Activated naive CD8-positive, alpha-beta T cell (primary cell): ENCODE measurements around the gene CACNA2D1.

Experiments used
- H3K27ac Mint-ChIP-seq: one replicate; pipeline ENCODE4 v1.8.0; 2021; ENCODE audit warnings: mixed read lengths
- H3K27me3 Mint-ChIP-seq: one replicate; pipeline ENCODE4 v1.8.0; 2021; ENCODE audit warnings: mixed read lengths
- H3K36me3 Mint-ChIP-seq: one replicate; pipeline ENCODE4 v1.8.0; 2021; ENCODE audit warnings: mixed read lengths
- H3K4me1 Mint-ChIP-seq: one replicate; pipeline ENCODE4 v1.8.0; 2021; ENCODE audit warnings: low read depth, mixed read lengths
- H3K4me3 Mint-ChIP-seq: one replicate; pipeline ENCODE4 v1.8.0; 2021; ENCODE audit warnings: mild to moderate bottlenecking, mixed read lengths
- H3K9me3 Mint-ChIP-seq: one replicate; pipeline ENCODE4 v1.8.0; 2021; ENCODE audit warnings: low read depth, mixed read lengths

CACNA2D1 gene

DNA sequence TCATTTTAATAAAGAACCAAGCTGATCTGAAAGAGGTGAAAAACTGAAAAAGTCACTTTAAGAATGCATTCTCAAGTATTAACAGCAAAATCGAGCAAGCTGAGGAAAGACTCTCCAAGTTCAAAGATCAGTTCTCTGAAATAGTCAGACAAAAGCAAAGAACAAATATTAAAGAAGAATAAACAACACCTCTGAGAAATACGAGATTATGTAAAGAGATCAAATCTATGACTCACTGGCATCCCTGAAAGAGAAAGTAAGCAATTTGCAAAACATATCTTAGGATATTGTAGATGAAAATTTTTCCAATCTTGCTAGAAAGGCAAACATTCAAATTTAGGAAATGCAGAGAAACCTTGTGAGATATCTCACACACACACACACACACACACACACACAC lies 535.4 kb downstream of the CACNA2D1 start:
- Mint-ChIP-seq H3K27ac (no peak overlapping the region), H3K27me3 (no peaks in the 10 kb centered on the region), H3K9me3 (no peaks in the 10 kb centered on the region), H3K36me3 (no peaks in the 10 kb centered on the region), H3K4me1 (no peaks in the 10 kb centered on the region), H3K4me3 (no peak overlapping the region)

DNA sequence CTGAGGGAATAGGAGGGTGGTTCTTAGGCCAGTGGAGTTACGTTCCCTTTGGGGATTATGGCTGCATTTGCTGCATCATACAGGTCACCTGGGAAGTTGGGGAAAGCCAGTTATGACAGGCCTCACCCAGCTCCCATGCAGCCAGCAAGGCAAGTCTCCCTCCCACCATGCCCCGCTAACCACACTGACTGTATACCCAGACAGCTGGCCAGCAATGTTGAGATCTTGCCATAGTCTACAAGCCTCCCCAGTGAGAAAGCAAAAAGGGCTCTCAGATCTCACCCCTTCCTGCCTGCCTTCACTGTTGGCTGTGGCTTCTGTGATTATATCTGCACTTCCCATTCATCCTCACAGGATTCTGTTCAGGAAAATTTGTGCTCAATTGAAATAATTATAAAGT lies 540.5 kb downstream of the CACNA2D1 start:
- no peaks in the 10 kb centered on the region for H3K9me3 Mint-ChIP-seq
- H3K27me3 Mint-ChIP-seq = no peaks in the 10 kb centered on the region
- no peaks in the 10 kb centered on the region for H3K4me1 Mint-ChIP-seq
- H3K36me3 Mint-ChIP-seq = no peaks in the 10 kb centered on the region
- no peak overlapping the region for H3K27ac Mint-ChIP-seq
- H3K4me3 Mint-ChIP-seq = no peak overlapping the region

DNA sequence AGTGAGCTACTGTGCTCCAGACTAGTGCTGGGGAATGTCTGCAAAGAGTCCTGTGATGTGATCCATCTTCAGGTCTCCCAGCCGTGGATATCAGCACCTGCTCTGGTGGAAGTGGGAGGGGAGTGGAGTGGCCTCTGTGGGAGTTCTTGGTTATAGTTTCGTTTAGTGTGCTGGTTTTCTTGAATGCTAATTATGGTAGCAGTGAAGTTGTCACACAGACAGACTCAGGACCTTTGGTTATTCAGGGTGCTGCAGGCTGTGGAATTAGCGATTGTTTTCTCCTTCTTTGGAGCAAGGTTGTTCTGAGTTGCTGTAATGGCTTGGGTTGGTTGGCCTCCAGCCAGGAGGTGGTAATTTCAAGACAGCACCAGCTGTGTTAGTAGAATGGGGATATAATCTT lies 541.0 kb downstream of the CACNA2D1 start:
- H3K9me3 Mint-ChIP-seq = no peaks in the 10 kb centered on the region
- no peaks in the 10 kb centered on the region for H3K36me3 Mint-ChIP-seq
- no peak overlapping the region for H3K4me3 Mint-ChIP-seq
- no peaks in the 10 kb centered on the region for H3K27me3 Mint-ChIP-seq
- H3K4me1 Mint-ChIP-seq = no peaks in the 10 kb centered on the region
- no peak overlapping the region for H3K27ac Mint-ChIP-seq
